Adrenal gland (tissue), 12 donors: ENCODE measurements around the gene FMNL2. TPM values are rescaled to one million over a fixed set of nuclear protein-coding genes. Genes with fewer than 3 reads are reported as not detected.
A peak's percentile ranks its signal among the peaks of the same experiment; 100 is the strongest.

Experiments used
- DNase-seq, 7 donors: peaks; one replicate each; pipeline ENCODE4 v3.0.0-alpha.2; 2019 to 2020
- H3K27ac ChIP-seq, 5 donors: fragments of 200-600 bp; sonication (generic) in 4 of 5; 1 replicate in 3 of 5; 2 replicates in 2 of 5; pipeline versions ENCODE4 v1.5.1 to v1.8.0; 2016 to 2020; ENCODE audit warnings: mild to moderate bottlenecking in 1 of 5
- H3K27me3 ChIP-seq: fragments of 200-600 bp; 2 replicates; pipeline ENCODE4 v1.8.0; 2021
- H3K36me3 ChIP-seq, 2 donors: fragments of 200-600 bp; replicated peaks in 1 of 2; 1 replicate in 1 of 2; 2 replicates in 1 of 2; pipeline versions ENCODE4 v1.5.1 to v1.8.0; 2018 to 2022
- H3K4me1 ChIP-seq, 2 donors: fragments of 200-600 bp; replicated peaks in 1 of 2; 1 replicate in 1 of 2; 2 replicates in 1 of 2; pipeline versions ENCODE4 v1.5.1 to v1.8.0; 2018 to 2021
- H3K4me3 ChIP-seq, 4 donors: fragments of 200-600 bp; sonication (generic) in 3 of 4; one replicate each; pipeline ENCODE4 v1.5.1; 2016 to 2018
- H3K9me3 ChIP-seq, 3 donors: fragments of 200-600 bp; sonication (generic) in 1 of 3; replicated peaks in 1 of 3; 1 replicate in 2 of 3; 2 replicates in 1 of 3; pipeline versions ENCODE4 v1.5.1 to v1.8.0; 2016 to 2021
- POLR2A ChIP-seq, 2 donors: fragments of 450-650 bp; IDR thresholded peaks; one replicate each; pipeline ENCODE4 v1.6.1; 2017; ENCODE audit warnings: antibody characterized with exemption in 2 of 2, mild to moderate bottlenecking in 2 of 2, moderate library complexity in 1 of 2
- WGBS, 4 donors: extraction: QIAGEN DNeasy Blood & Tissue Kit in 2 of 4; methylation state at CpG; one replicate each; pipeline versions ENCODE4 v1.1.5 to v1.1.7; 2013 to 2017; 5-methylcytosine and 5-hydroxymethylcytosine counted together
- intact Hi-C, 2 donors: fragments of 100-400 bp; cut with DNase I; formaldehyde crosslinking; loops; one replicate each; pipeline versions ENCODE4 v1.14.1 to v1.15.0; 2022 to 2023
- polyA plus RNA-seq, 3 donors: library from polyadenylated mRNA; stranded (reverse); fragments of 200-250 nt in 2 of 3; fragments of 350-450 nt in 1 of 3; fragmentation: Illumina TruSeq in 1 of 3; extraction: RNeasy Lipid Tissue Mini Kit (QIAGEN cat#74804) in 1 of 3; gene quantifications; one replicate each; pipeline ENCODE4 v1.2.3, GENCODE V29; 2013 to 2014
- total RNA-seq, 9 donors: library from RNA; depleted of rRNA in 4 of 9; stranded (reverse); fragments of >200 nt in 4 of 9; fragments of 120-200 nt in 1 of 9; fragmentation: NEBNext Ultra II Directional in 1 of 9; extraction: Animal tissue kit (Norgen Biotek cat#: 25700) in 1 of 9; gene quantifications; one replicate each; pipeline versions ENCODE4 v1.1.0 to v1.2.4, GENCODE V29; 2013 to 2023
- TF ChIP-seq, protein P1 (sequence below), 6 experiments: fragments of 450-650 bp in 4 of 6; fragments of 200-600 bp in 2 of 6; sonication (generic) in 1 of 6; IDR thresholded peaks; 1 replicate in 5 of 6; 2 replicates in 1 of 6; pipeline versions ENCODE4 v1.5.1 to v1.8.0; 2016 to 2021; ENCODE audit warnings: antibody characterized with exemption in 6 of 6, mild to moderate bottlenecking in 2 of 6, moderate library complexity in 1 of 6
- donor health status: healthy with polysubstance abuse.
- donor health status: Bipolar disorder and iron deficiency.
- donor health status: DM: yes; HTN: yes; CAD: no.
- donor health status: DM: no; HTN: no; CAD: no.
- donor health status: DM: no; HTN: no; CAD: no.
- donor health status: DM: yes; HTN: yes; CAD: no.

FMNL2 gene
- total and polyA plus RNA-seq, 12 donors: 23.5 to 54.2 (median 36.7) TPM

DNA sequence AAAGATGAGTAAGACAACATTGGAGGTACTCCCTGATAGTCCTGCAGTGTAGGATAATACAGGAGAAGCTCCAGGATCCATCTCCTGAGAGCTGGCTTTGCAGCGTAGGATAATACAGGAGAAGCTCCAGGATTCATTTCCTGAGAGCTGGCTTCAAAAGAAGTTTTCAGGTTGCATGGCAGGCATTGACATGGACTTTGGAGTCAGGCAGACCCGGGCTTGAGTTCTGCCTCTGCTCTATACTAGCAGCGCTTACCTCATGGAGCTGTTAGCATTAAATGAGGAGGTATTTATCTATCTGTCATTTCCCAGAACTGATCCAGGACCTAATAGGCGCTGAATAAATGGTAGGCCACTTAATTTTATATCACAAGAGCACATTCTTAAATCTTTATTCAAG lies 97.8 kb downstream of the FMNL2 start:
- H3K27ac ChIP-seq: peak overlapping the region in 3 of 5 donors; percentile 8 to 44 (median 37)
- H3K36me3 ChIP-seq: no peaks in the 10 kb centered on the region
- TF ChIP-seq, protein P1, sequence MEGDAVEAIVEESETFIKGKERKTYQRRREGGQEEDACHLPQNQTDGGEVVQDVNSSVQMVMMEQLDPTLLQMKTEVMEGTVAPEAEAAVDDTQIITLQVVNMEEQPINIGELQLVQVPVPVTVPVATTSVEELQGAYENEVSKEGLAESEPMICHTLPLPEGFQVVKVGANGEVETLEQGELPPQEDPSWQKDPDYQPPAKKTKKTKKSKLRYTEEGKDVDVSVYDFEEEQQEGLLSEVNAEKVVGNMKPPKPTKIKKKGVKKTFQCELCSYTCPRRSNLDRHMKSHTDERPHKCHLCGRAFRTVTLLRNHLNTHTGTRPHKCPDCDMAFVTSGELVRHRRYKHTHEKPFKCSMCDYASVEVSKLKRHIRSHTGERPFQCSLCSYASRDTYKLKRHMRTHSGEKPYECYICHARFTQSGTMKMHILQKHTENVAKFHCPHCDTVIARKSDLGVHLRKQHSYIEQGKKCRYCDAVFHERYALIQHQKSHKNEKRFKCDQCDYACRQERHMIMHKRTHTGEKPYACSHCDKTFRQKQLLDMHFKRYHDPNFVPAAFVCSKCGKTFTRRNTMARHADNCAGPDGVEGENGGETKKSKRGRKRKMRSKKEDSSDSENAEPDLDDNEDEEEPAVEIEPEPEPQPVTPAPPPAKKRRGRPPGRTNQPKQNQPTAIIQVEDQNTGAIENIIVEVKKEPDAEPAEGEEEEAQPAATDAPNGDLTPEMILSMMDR (IDR thresholded peaks at IDR 0.05): no peak
- no peak for TF ChIP-seq POLR2A (IDR thresholded peaks at IDR 0.05)
- H3K9me3 ChIP-seq: no peaks in the 10 kb centered on the region
- intact Hi-C loops: no loop called here
- peaks cover 13 to 35% of the 10 kb centered on the region in 2 donors for H3K4me1 ChIP-seq
- H3K27me3 ChIP-seq: no peaks in the 10 kb centered on the region
- 88 to 95% (median 91%) methylated on average over 4 of the region's 4 CpGs for WGBS, 4 donors
- DNase-seq: no peak
- H3K4me3 ChIP-seq: no peak overlapping the region

DNA sequence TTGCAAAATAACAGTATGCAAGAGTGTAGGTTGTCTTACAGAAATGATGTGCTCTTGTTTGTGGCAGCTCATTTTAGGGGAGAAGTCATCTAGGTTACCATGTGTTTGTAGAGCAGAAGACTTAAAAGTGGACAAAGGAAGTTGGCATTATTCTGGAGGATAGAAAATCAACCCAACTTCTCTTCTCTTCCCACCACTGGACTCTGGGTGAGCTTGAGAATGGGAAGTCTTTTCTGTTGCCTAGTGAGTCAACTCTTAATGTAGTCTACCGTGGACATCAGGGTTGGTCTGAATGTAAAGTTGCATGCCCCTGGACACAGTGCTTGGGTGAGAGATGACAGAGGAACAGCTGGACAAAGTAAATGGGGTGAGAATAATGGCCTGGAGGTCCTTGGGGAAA lies 98.3 kb downstream of the FMNL2 start:
- Histone ChIP-seq H3K27ac (peak overlapping the region in 1 of 5 donors; percentile 17), H3K4me1 (peaks cover 13 to 35% of the 10 kb centered on the region in 2 donors)
- intact Hi-C loops: no loop called here

DNA sequence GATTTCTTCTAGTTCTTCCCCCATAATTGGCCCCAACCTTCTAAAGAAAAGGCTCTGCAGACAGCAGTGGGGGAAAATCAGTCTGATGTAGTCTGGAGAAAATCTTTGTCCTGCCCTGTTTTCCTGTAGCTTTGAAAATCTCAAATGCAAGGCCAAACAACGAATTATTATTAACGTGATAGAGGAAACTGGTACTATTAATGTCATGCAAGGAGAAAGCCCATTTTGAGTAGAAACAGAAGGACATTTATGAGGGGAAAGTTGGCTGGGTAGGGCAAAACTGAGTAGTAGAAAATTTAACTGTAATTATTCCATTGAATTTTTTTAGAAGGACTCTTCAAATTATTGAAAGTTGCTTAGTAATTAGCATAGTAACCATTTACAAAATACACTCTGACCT lies 98.8 kb downstream of the FMNL2 start:
- 26 to 39% (median 31%) methylated on average over 2 of the region's 2 CpGs for WGBS, 4 donors
- no peak for DNase-seq
- Histone ChIP-seq H3K27me3 (no peaks in the 10 kb centered on the region), H3K4me1 (peaks cover 13 to 35% of the 10 kb centered on the region in 2 donors), H3K4me3 (no peak overlapping the region), H3K27ac (peak overlapping the region in 1 of 5 donors; percentile 17), H3K36me3 (no peaks in the 10 kb centered on the region), H3K9me3 (no peaks in the 10 kb centered on the region)
- TF ChIP-seq, protein P1 (IDR thresholded peaks at IDR 0.05): no peak
- TF ChIP-seq POLR2A (IDR thresholded peaks at IDR 0.05): no peak
- intact Hi-C loops: no loop called here

More for the DNA sequence above, 98.3 kb downstream of the FMNL2 start:
- H3K4me3 ChIP-seq: no peak overlapping the region
- no peaks in the 10 kb centered on the region for H3K36me3 ChIP-seq
- WGBS, 4 donors: 80 to 93% (median 89%) methylated on average over 1 of the region's 1 CpG
- H3K27me3 ChIP-seq: no peaks in the 10 kb centered on the region
- no peaks in the 10 kb centered on the region for H3K9me3 ChIP-seq
- DNase-seq: no peak
- no peak for TF ChIP-seq POLR2A (IDR thresholded peaks at IDR 0.05)
- TF ChIP-seq, protein P1 (IDR thresholded peaks at IDR 0.05): no peak

DNA sequence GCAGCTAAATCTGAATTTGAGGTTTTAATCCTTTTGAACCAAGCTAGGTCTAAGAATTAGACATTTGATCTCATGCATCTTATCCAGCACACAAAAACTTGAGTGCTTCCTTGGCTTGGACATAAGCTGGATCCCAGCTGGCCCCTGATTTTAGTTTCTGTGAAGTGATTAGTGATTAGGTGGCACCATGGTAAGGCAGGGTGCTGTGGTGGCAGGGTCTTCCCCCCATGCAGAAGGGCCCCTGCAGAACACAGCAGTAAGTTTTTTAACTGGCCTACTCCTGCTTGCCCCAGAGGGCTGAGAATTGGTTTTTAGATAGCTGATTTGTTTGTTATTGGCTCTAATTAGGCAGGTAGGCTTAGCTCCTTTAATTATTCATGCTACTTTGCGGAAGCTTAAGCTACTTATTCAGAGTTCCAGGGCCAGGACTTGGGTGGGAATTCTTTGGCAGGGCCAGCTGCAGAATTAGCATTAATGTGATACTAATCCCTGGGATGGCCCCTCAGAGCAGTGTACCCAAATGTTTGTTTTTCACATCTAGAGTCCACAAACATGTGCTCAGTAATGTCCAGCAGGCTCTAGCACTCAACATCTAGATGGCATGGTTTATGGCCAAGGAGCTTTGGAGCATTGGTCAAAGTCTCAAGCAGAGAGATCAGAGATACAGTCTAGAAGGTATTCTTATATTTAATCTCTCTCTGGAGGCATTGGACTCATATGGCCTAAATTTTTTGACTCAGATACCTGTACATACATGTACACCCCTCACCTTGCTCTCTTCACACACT lies 99.6 kb downstream of the FMNL2 start:
- WGBS, 4 donors: 88 to 100% (median 96%) methylated on average over 1 of the region's 1 CpG
- Histone ChIP-seq H3K4me3 (no peak overlapping the region), H3K4me1 (peaks cover 13 to 30% of the 10 kb centered on the region in 2 donors)

More for the DNA sequence above, 99.6 kb downstream of the FMNL2 start:
- Histone ChIP-seq H3K36me3 (no peaks in the 10 kb centered on the region), H3K9me3 (no peaks in the 10 kb centered on the region), H3K27me3 (no peaks in the 10 kb centered on the region), H3K27ac (no peak overlapping the region)
- TF ChIP-seq POLR2A (IDR thresholded peaks at IDR 0.05): no peak
- TF ChIP-seq, protein P1 (IDR thresholded peaks at IDR 0.05): no peak
- DNase-seq: no peak
- intact Hi-C loops: no loop called here
